Gastrocnemius medialis (tissue), 4 donors: ENCODE measurements around the gene PHF13. TPM values are rescaled to one million over a fixed set of nuclear protein-coding genes. Genes with fewer than 3 reads are reported as not detected.

Source experiments
- ATAC-seq, 2 donors: fragments of 150-250 bp; one replicate each; pipeline ENCODE4 v1.9.1; 2016
- DNase-seq, 2 donors: peaks; one replicate each; pipeline ENCODE4 v3.0.0-alpha.2; 2019
- H3K27ac ChIP-seq, 4 donors: fragments of 200-600 bp; sonication (generic); 1 replicate in 1 of 4; 2 replicates in 3 of 4; pipeline ENCODE4 v1.5.1; 2016 to 2018; ENCODE audit warnings: mild to moderate bottlenecking in 2 of 4, moderate library complexity in 1 of 4
- H3K27me3 ChIP-seq, 3 donors: fragments of 200-600 bp; sonication (generic) in 2 of 3; 1 replicate in 1 of 3; 2 replicates in 2 of 3; pipeline versions ENCODE4 v1.5.1 to v1.6.0; 2016 to 2019; ENCODE audit warnings: mild to moderate bottlenecking in 1 of 3, moderate library complexity in 1 of 3
- H3K36me3 ChIP-seq, 2 donors: fragments of 200-600 bp; sonication (generic) in 1 of 2; one replicate each; pipeline ENCODE4 v1.5.1; 2017 to 2018
- H3K4me1 ChIP-seq, 2 donors: fragments of 200-600 bp; sonication (generic) in 1 of 2; one replicate each; pipeline ENCODE4 v1.5.1; 2016 to 2017; ENCODE audit warnings: mild to moderate bottlenecking in 2 of 2
- H3K4me3 ChIP-seq, 4 donors: fragments of 200-600 bp; sonication (generic) in 3 of 4; 1 replicate in 1 of 4; 2 replicates in 3 of 4; pipeline ENCODE4 v1.5.1; 2016 to 2019; ENCODE audit warnings: mild to moderate bottlenecking in 2 of 4
- H3K9me3 ChIP-seq, 3 donors: fragments of 200-600 bp; sonication (generic) in 2 of 3; 1 replicate in 1 of 3; 2 replicates in 2 of 3; pipeline ENCODE4 v1.5.1; 2016 to 2019
- POLR2A ChIP-seq, 2 donors: fragments of 450-650 bp; IDR thresholded peaks; one replicate each; pipeline ENCODE4 v1.6.1; 2017; ENCODE audit warnings: antibody characterized with exemption in 2 of 2, mild to moderate bottlenecking in 2 of 2, moderate library complexity in 2 of 2
- in situ Hi-C, 4 donors: fragments of 200-750 bp; cut with MboI; loops; one replicate each; pipeline versions ENCODE4 v1.15.0 to v1.8.0; 2017; ENCODE audit warnings: low sequenced_read_pairs in 4 of 4
- intact Hi-C: fragments of 100-400 bp; cut with DNase I; formaldehyde crosslinking; loops from one replicate; pipeline ENCODE4 v1.15.1; 2023; ENCODE audit warnings: low total_unique reads
- total RNA-seq, 4 donors: library from RNA; depleted of rRNA; stranded (reverse); fragments of >200 nt; gene quantifications; one replicate each; pipeline versions ENCODE4 v1.1.0 to v1.2.3, GENCODE V29; 2016
- TF ChIP-seq, protein P1 (sequence below), 5 experiments: fragments of 450-650 bp in 3 of 5; fragments of 200-600 bp in 2 of 5; sonication (generic) in 2 of 5; IDR thresholded peaks in 4 of 5; conservative IDR thresholded peaks in 1 of 5; 1 replicate in 4 of 5; 2 replicates in 1 of 5; pipeline ENCODE4 v1.5.1; 2016 to 2019; ENCODE audit warnings: antibody characterized with exemption in 5 of 5, mild to moderate bottlenecking in 3 of 5, moderate library complexity in 3 of 5

Gene PHF13
- total RNA-seq, 4 donors from 2014 or later: 4.7 to 8.5 (median 5.3) TPM

DNA sequence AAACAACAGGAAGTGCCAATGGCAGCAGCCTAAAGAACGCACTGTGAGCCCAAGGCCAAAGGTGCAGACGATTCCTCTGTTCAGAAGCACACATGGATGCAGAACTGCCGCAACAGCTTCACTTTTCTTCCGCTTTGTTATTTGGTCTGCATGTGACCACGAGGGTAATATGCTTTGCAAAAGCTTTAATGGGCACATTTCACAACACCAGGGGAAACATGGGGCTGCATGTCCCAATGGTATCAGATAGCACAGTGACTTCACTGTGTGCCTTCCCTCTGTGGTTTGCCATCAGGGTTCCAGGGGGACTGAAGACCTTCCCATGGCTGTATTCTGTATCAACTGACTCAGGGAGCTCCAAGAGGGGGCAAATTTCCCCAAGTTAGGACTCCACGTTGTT is 39.5 kb downstream of the PHF13 start:
- ATAC-seq: peak; percentile 9 to 64
- intact Hi-C loops: no loop called here
- no peak for DNase-seq
- no peak overlapping the region for H3K4me3 ChIP-seq
- no peaks in the 10 kb centered on the region for H3K27me3 ChIP-seq
- no peak for TF ChIP-seq POLR2A (IDR thresholded peaks at IDR 0.05)
- TF ChIP-seq, protein P1, sequence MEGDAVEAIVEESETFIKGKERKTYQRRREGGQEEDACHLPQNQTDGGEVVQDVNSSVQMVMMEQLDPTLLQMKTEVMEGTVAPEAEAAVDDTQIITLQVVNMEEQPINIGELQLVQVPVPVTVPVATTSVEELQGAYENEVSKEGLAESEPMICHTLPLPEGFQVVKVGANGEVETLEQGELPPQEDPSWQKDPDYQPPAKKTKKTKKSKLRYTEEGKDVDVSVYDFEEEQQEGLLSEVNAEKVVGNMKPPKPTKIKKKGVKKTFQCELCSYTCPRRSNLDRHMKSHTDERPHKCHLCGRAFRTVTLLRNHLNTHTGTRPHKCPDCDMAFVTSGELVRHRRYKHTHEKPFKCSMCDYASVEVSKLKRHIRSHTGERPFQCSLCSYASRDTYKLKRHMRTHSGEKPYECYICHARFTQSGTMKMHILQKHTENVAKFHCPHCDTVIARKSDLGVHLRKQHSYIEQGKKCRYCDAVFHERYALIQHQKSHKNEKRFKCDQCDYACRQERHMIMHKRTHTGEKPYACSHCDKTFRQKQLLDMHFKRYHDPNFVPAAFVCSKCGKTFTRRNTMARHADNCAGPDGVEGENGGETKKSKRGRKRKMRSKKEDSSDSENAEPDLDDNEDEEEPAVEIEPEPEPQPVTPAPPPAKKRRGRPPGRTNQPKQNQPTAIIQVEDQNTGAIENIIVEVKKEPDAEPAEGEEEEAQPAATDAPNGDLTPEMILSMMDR (IDR thresholded peaks at IDR 0.05 in 4 of 5, conservative IDR thresholded peaks at IDR 0.05 in 1 of 5): no peak
- no peaks in the 10 kb centered on the region for H3K4me1 ChIP-seq
- no peak overlapping the region for H3K27ac ChIP-seq
- H3K36me3 ChIP-seq: peaks cover 4 to 24% of the 10 kb centered on the region in 2 donors
- no peaks in the 10 kb centered on the region for H3K9me3 ChIP-seq
- in situ Hi-C loops: no loop called here

DNA sequence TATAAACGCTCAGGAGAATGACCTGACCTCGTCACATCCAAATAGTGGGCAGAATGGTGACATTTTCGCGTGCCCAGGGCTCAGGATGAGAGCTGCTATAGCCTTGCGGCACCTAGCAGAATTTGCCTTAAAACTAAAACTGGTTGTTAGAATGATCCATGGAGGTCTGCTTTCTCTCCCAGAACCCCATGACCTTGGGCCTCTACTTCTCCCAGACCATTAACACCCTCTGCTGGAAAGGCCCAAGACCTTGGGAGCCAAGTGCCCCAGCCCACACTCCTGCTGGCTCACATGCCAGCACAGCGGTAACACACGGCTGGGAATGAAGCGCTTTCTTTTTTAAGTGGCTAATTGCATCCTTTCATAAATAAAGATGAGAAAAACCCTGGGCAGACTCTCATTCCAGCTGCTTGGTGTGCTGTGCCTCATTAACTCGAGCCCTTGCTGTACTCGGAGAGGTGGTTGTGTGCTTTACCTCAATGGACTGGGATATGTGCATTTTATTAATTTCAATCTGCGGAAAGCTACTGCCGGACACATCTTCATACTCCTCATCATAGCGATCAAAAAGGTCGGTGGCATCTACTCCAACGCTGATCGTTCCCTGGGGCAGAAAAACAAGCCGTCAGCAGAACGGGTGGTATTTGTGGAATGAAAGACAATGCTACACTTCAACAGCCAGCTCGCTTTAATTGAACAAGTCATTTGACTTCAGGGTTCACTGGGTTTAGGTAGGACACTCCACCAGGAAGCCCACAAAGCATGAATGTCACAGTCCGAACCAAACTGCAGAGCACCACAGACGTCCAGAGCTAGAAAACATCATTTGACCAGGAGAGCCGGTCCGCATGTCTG is 40.1 kb downstream of the PHF13 start:
- Histone ChIP-seq H3K36me3 (peaks cover 4 to 24% of the 10 kb centered on the region in 2 donors), H3K9me3 (no peaks in the 10 kb centered on the region), H3K27ac (no peak overlapping the region), H3K4me1 (no peaks in the 10 kb centered on the region), H3K4me3 (no peak overlapping the region), H3K27me3 (no peaks in the 10 kb centered on the region)
- intact Hi-C loops (no loop called here), in situ Hi-C loops (no loop called here)
- ATAC-seq: no peak
- DNase-seq: no peak
- TF ChIP-seq, protein P1 (IDR thresholded peaks at IDR 0.05 in 4 of 5, conservative IDR thresholded peaks at IDR 0.05 in 1 of 5): no peak
- no peak for TF ChIP-seq POLR2A (IDR thresholded peaks at IDR 0.05)

DNA sequence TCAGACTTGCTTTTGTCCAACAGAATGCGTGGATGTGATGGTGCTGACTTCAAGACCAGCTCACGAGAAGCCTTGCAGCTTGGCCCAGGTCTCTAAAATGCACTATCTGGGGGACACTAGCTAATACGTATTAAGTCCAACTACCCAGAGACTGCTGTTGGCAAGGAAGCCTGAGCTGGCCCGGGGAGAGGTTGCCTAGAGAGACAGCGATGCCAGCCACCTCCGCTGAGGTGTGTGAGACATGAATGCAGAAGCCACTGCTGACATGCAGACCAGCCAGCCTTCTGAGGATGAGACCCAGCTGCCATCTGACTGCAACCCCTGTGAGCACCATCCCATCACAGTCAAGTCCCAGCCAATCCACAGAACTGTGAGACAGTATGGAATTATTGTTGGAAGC is 43.6 kb downstream of the PHF13 start:
- Histone ChIP-seq H3K36me3 (peaks cover 4 to 18% of the 10 kb centered on the region in 2 donors), H3K27ac (no peak overlapping the region), H3K27me3 (no peaks in the 10 kb centered on the region), H3K9me3 (no peaks in the 10 kb centered on the region), H3K4me3 (no peak overlapping the region), H3K4me1 (no peaks in the 10 kb centered on the region)
- in situ Hi-C loops: no loop called here
- DNase-seq: no peak
- no peak for ATAC-seq
- no peak for TF ChIP-seq POLR2A (IDR thresholded peaks at IDR 0.05)
- TF ChIP-seq, protein P1 (IDR thresholded peaks at IDR 0.05 in 4 of 5, conservative IDR thresholded peaks at IDR 0.05 in 1 of 5): no peak
- intact Hi-C loops: no loop called here

DNA sequence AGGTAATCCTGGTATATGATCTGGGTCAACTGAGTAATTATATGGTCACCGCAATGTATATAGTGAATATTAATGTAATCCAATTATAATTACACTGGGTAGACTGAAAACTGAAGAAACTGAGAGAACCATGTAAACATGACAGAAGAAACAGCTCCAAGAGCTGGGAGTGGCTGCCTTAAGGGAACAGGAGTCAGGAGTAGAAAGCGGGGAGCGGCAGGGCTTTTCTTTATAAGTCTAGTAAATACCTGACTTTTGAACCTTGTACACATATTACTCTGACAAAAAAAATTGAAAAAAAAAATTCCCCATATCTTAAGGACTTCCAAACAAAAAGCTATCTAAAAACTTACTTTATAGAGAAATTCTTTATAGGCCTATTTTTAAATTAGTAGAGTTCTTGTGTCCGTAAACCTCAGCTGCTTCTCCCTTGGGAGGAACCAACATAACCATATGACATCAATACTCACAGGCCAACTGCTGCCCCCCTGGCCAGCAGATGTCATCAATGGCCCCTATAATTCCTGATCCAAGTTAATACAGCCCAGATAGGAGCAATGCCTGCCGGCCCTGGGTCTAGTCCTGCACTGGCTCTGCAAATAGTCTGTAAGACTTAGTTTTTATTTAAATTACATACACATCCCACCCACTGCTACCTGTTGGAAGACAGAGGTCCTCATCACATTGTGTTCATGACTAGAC is 45.0 kb downstream of the PHF13 start:
- ATAC-seq (no peak), DNase-seq (no peak)
- no peaks in the 10 kb centered on the region for H3K4me1 ChIP-seq
- in situ Hi-C loops (no loop called here), intact Hi-C loops (no loop called here)
- no peak overlapping the region for H3K27ac ChIP-seq
- H3K27me3 ChIP-seq: no peaks in the 10 kb centered on the region
- TF ChIP-seq, protein P1 (IDR thresholded peaks at IDR 0.05 in 4 of 5, conservative IDR thresholded peaks at IDR 0.05 in 1 of 5): no peak
- no peak for TF ChIP-seq POLR2A (IDR thresholded peaks at IDR 0.05)
- peaks cover 2 to 4% of the 10 kb centered on the region in 2 donors for H3K36me3 ChIP-seq
- no peaks in the 10 kb centered on the region for H3K9me3 ChIP-seq
- H3K4me3 ChIP-seq: no peak overlapping the region
